ENCODE data around the gene MAD2L1BP. TPM values are rescaled to one million over a fixed set of nuclear protein-coding genes. Genes with fewer than 3 reads are reported as not detected.
"Not testable (repeated sequence)": the region's sequence is repeated elsewhere in the genome, so short reads cannot be mapped to it uniquely, and the experiment has no call there.

The MAD2L1BP gene
- total RNA-seq, 1 experiment from 2014 or later: 34.4 TPM

DNA sequence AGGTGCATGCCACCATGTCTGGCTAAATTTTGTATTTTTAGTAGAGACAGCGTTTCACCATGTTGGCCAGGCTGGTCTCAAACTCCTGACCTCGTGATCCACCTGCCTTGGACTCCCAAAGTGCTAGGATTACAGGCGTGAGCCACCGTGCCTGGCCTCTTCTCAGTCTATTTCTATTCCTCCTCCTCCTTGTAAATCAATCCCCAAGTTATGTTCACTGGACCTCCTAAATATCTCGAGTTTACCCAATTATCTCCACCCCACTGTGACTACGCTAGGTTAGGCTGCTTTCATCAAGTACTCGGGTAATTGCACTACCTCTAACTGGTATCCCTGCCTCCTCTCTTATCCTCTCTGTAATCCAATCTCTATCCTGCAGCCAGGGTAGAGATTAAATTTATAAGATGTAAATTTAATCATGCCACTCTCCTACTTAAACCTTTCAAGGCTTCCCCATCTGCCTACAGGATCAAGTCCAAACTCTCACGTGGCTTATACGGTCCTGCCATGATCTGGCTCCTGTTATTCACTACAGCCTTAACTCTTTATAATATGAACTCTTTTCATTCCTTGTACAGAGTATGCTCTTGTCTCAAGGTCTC lies 837 bp upstream of the MAD2L1BP start:
- no peak for DNase-seq
- Histone ChIP-seq H3K36me3 (peaks cover 18% of the 10 kb centered on the region), H3K9me3 (replicated peaks) (no peaks in the 10 kb centered on the region), H3K4me3 (no peak overlapping the region), H3K27ac (no peak overlapping the region), H3K27me3 (no peaks in the 10 kb centered on the region), H3K4me1 (0 out of 2 replicates have a peak, but pooled peaks cover 3% of the 10 kb centered on the region)

DNA sequence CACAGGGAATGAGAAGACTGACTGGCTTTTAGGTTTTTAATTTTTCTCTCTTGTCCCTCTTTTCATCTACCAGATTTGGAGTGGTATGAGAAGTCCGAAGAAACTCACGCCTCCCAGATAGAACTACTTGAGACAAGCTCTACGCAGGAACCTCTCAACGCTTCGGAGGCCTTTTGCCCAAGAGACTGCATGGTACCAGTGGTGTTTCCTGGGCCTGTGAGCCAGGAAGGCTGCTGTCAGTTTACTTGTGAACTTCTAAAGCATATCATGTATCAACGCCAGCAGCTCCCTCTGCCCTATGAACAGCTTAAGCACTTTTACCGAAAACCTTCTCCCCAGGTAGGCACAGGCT lies 644 bp downstream of the MAD2L1BP start:
- peaks cover 33% of the 10 kb centered on the region for H3K36me3 ChIP-seq
- no peaks in the 10 kb centered on the region for H3K27me3 ChIP-seq
- H3K27ac ChIP-seq: peak overlapping the region; percentile 52; the same call in 1 of the 2 replicates
- peak in 1 of 2 experiments; percentile 24 for DNase-seq
- no peaks in the 10 kb centered on the region for H3K9me3 ChIP-seq (replicated peaks)
- peak overlapping the region; percentile 82 for H3K4me3 ChIP-seq
- 0 out of 2 replicates have a peak, but pooled peaks cover 3% of the 10 kb centered on the region for H3K4me1 ChIP-seq

DNA sequence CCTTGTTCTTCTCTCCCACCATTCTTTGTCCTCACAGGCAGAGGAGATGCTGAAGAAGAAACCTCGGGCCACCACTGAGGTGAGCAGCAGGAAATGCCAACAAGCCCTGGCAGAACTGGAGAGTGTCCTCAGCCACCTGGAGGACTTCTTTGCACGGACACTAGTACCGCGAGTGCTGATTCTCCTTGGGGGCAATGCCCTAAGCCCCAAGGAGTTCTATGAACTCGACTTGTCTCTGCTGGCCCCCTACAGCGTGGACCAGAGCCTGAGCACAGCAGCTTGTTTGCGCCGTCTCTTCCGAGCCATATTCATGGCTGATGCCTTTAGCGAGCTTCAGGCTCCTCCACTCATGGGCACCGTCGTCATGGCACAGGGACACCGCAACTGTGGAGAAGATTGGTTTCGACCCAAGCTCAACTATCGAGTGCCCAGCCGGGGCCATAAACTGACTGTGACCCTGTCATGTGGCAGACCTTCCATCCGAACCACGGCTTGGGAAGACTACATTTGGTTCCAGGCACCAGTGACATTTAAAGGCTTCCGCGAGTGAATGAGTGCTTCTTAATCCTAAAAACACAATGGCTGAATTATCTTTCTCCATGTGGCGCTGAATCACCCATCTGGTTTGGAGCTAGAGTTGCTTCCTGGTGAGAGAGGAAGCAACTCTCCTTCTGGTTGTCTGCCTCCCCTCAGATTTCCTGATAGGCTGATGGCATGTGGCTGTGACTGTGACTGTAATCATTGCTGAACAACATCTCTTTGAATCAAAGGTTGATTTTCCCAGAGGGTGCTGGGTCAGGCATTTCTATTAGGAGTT lies 4.6 kb downstream of the MAD2L1BP start:
- Histone ChIP-seq H3K9me3 (replicated peaks) (no peaks in the 10 kb centered on the region), H3K4me3 (no peak overlapping the region), H3K27ac (no peak overlapping the region), H3K27me3 (no peaks in the 10 kb centered on the region), H3K36me3 (peaks cover 39% of the 10 kb centered on the region), H3K4me1 (0 out of 2 replicates have a peak, but pooled peaks cover 3% of the 10 kb centered on the region)
- no peak for DNase-seq

DNA sequence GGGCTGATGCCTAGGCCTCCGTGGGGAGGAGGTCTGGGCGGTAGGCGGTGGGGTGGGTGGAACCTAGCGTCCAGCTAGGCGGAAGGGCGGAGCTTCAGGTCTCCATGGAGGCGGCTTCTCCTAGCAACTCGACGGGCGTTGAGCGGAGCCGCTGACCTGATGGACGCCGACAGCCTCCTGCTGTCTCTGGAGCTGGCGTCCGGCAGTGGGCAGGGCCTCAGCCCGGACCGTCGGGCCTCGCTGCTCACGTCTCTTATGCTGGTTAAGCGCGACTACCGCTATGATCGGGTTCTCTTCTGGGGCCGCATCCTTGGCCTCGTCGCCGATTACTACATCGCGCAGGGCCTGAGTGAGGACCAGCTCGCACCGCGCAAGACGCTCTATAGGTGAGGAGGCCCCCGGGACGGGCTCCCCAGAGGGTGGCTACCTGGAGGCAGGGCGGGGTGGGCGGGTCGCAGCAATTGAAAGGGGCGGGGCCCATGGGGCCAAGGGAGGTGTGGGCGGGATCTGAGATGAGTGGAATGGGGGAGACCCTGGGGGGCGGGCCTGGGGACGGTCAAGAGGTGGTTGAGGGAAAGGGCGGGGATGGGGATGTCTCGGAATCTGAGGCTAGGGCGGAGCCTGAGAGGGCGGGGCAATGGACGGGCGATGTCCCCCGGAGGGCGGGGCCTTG lies 9.4 kb downstream of the MAD2L1BP start, which contains the start of gene RSPH9:
RSPH9 (plus strand) TSS at position 97 of the 673 bp plus-strand sequence; CDS start at position 160, 63 bp downstream.
- no peaks in the 10 kb centered on the region for H3K9me3 ChIP-seq (replicated peaks)
- H3K36me3 ChIP-seq: peaks cover 18% of the 10 kb centered on the region
- H3K27me3 ChIP-seq: no peaks in the 10 kb centered on the region
- H3K4me1 ChIP-seq: no peaks in the 10 kb centered on the region
- DNase-seq: no peak
- H3K27ac ChIP-seq: no peak within 1 kb of the TSS
- no peak within 1 kb of the TSS for H3K4me3 ChIP-seq

DNA sequence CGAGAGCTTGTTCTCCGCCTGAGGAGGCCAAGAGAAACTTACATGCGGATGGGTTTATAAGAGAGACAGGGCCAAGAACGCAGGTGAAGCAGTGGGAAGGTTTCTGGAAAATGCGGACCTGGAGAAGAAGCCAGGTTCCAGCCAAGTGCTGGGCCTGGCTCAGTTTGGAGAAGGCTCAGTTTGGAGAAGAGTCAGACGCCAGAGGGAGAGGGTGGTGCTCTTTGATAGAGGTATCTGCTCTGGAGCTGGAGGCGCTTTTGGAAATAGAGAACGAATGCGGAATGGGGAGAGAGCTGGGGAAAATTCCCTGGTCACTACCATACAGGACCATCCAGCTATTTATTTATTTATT lies 9.9 kb downstream of the MAD2L1BP start:
- Histone ChIP-seq H3K9me3 (replicated peaks) (no peaks in the 10 kb centered on the region), H3K27ac (no peak overlapping the region), H3K27me3 (no peaks in the 10 kb centered on the region), H3K4me3 (no peak overlapping the region), H3K4me1 (no peaks in the 10 kb centered on the region), H3K36me3 (peaks cover 13% of the 10 kb centered on the region)
- no peak for DNase-seq

DNA sequence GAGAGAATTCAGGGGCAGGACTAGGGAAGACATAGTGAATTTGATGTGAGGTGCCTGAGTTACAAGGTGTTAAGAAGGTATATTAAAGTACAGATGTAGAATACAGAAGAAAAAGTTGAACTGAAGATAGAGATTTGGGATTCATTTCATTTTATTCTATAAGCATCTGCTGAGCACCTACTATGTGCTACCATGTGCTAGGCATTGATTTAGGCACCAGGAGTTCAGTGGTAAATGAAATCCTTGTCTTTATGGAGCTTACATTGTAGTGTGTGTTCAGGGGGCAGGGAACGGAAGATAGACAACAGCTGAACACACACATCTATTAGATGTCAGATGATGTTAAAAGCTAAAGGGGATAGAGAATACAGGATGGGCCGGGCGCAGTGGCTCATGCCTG lies 12.0 kb downstream of the MAD2L1BP start:
- no peaks in the 10 kb centered on the region for H3K9me3 ChIP-seq (replicated peaks)
- no peaks in the 10 kb centered on the region; the same call in 1 of the 2 replicates for H3K36me3 ChIP-seq
- peak in 1 of 2 experiments; percentile 30 for DNase-seq
- H3K27me3 ChIP-seq: no peaks in the 10 kb centered on the region
- no peaks in the 10 kb centered on the region for H3K4me1 ChIP-seq
- no peak overlapping the region for H3K27ac ChIP-seq
- no peak overlapping the region for H3K4me3 ChIP-seq

DNA sequence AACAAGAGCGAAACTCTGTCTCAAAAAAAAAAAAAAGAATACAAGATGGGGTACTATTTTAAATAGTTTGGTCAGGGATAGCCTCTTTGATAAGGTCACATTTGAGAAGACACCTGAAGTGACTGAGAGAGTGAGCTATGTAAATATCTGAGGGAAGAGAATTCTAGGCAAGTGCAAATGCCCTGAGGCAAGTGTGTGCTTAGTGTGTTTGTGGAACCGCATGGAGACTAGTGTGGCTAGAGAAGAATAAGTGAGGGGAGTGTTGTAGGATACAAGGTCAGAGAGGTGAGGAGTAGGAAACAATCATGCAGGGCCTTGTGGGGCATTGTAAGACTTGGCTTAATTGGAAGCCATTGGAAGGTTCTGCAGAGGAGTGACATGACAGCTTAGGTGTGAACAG lies 12.6 kb downstream of the MAD2L1BP start:
- DNase-seq: no peak
- no peaks in the 10 kb centered on the region; the same call in 1 of the 2 replicates for H3K36me3 ChIP-seq
- no peak overlapping the region for H3K27ac ChIP-seq
- no peaks in the 10 kb centered on the region for H3K27me3 ChIP-seq
- H3K9me3 ChIP-seq (replicated peaks): no peaks in the 10 kb centered on the region
- no peaks in the 10 kb centered on the region for H3K4me1 ChIP-seq
- H3K4me3 ChIP-seq: no peak overlapping the region

DNA sequence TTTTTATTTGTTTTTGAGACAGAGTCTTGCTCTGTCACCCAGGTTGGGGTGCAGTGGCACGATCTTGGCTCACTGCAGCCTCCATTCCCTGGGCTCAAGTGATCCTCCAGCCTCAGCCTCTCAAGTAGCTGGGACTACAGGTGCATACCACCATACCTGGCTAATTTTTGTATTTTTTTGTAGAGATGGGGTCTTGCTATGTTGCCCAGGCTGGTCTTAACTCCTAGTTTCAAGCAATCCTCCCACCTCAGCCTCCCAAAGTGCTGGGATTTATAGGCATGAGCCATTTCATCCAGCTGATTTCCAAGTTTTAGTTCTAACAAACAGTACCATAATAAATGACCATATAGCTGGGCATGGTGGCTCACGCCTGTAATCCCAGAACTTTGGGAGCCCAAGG lies 17.2 kb downstream of the MAD2L1BP start:
- not testable (repeated sequence) for H3K4me1 ChIP-seq; H3K9me3 ChIP-seq (replicated peaks); H3K27ac ChIP-seq; DNase-seq; H3K36me3 ChIP-seq; H3K27me3 ChIP-seq; H3K4me3 ChIP-seq

DNA sequence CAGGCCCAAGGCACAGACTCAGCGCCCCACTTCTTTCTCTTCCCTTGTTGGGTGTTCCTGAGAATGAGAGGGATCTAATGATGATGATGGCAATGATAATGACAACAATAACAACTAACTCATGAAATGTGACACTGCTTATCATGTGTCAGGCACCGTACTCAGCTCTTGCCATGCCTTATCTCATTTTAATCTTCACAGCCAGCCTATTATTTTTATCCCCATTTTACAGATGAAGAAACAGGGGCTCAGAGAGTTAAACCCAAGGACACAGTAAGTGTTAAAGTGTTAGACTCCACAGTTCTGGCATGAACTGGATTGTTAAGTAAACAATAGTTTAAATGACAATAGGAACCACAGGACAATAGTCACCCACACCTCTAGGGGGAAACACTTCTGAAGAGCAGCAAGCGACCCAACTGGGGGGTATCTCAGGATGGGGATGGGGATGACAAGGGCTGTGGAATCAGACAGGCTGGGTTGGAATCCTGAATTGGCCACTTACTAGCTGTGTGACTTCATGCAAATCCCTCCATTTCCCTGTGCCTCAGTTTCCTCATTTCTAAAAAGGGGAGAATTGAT lies 21.7 kb downstream of the MAD2L1BP start:
- H3K36me3 ChIP-seq: no peaks in the 10 kb centered on the region
- no peak for DNase-seq
- no peaks in the 10 kb centered on the region for H3K27me3 ChIP-seq
- no peak overlapping the region for H3K27ac ChIP-seq
- no peak overlapping the region for H3K4me3 ChIP-seq
- no peaks in the 10 kb centered on the region for H3K9me3 ChIP-seq (replicated peaks)
- H3K4me1 ChIP-seq: no peaks in the 10 kb centered on the region

DNA sequence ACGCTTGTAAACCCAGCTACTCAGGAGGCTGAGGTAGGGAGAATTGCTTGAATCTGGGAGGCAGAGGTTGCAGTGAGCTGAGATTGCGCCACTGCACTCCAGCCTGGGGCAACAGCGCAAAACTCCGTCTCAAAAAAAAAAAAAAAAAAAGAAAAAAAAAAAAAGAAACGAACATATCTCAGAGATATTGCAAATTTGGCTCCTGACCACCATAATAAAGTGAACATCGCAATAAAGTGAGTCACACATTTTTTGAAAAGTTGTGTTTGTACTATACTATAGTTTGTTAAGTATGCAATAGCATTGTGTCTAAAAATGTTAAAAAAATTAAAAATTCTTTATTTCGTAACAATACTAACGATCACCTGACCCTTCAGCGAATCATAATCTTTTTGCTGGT lies 22.5 kb downstream of the MAD2L1BP start:
- Histone ChIP-seq H3K27me3 (no peaks in the 10 kb centered on the region), H3K4me3 (no peak overlapping the region), H3K4me1 (no peaks in the 10 kb centered on the region), H3K27ac (no peak overlapping the region), H3K36me3 (no peaks in the 10 kb centered on the region), H3K9me3 (replicated peaks) (no peaks in the 10 kb centered on the region)
- no peak for DNase-seq

DNA sequence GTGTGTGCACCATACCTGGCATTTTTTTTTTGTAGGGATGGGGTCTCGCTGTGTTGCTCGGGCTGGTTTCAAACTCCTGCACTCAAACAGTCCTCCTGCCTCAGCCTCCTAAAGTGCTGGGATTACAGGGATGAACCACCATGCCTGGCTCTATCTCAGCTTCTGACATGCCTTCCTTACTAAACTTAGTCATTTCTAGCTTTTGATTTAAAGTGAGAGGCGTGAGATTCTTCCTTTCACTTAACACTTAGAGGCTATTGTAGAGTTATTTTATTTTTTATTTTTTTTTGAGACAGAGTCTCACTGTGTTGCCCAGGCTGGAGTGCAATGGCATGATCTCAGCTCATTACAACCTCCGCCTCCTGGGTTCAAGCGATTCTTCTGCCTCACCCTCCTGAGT lies 27.3 kb downstream of the MAD2L1BP start:
- H3K9me3 ChIP-seq (replicated peaks); H3K27ac ChIP-seq; H3K36me3 ChIP-seq; H3K4me3 ChIP-seq; DNase-seq; H3K27me3 ChIP-seq: not testable (repeated sequence)
- H3K4me1 ChIP-seq: peaks cover 28% of the 10 kb centered on the region

DNA sequence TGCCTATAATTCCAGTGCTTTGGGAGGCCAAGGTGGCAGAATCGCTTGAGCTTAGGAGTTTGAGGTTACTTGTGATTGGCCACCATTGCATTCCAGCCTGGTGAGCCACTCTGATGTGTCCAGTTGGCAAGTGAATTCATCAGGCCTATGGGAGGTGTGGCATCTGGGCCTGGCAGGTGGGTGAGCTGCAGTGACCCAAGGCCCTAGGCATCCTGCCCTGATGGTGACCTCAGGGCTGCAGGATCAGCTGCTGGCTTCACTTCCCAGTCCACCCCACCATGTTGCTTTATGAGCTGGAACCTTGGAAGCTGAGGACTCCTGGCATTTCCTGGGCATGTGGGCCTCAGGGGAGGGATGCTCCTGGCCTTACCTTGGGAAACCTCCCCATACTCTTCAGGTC lies 29.7 kb downstream of the MAD2L1BP start:
- H3K27ac ChIP-seq: peak overlapping the region; percentile 61
- no peaks in the 10 kb centered on the region for H3K9me3 ChIP-seq (replicated peaks)
- peaks cover 29% of the 10 kb centered on the region for H3K4me1 ChIP-seq
- peak; percentile 65 to 77 for DNase-seq
- H3K27me3 ChIP-seq: no peaks in the 10 kb centered on the region
- no peak overlapping the region for H3K4me3 ChIP-seq
- no peaks in the 10 kb centered on the region for H3K36me3 ChIP-seq

DNA sequence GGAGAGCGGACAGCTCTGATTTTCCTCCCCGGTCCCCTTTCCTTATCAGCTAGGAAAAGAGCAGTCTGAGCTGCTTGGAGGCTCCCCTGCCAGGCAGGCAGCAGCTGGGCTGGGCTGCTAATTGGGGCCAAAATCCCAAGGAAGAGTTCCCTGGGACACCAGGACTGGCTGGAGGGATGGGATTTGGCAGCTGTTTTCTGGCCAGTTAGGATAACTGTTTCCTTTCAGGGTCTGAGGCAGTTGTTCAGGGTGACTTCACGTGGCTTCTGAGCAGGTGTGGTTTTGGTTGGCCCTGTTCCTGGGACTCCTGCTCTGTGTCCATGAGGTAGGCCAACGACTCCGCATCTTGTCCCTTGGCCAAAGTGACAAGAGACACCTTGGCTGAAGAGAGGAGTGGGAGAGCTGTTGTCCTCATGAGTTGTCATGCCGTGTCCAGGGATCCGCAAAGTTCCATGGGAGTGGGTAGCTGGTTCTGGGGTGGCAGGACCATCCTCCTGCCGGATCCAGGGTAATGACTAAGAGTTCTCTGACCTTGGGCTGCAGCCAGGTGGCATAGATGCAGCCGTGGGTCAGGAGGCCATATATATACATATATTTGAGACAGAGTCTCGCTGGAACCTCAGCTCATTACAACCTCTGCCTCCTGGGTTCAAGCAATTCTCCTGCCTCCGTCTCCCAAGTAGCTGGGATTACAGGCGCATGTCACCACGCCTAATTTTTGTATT lies 30.7 kb downstream of the MAD2L1BP start:
- H3K4me3 ChIP-seq: no peak overlapping the region

More for the DNA sequence above, 30.7 kb downstream of the MAD2L1BP start:
- Histone ChIP-seq H3K36me3 (peaks cover 3% of the 10 kb centered on the region), H3K27ac (peak overlapping the region; percentile 61), H3K4me1 (peaks cover 29% of the 10 kb centered on the region), H3K27me3 (no peaks in the 10 kb centered on the region), H3K9me3 (replicated peaks) (no peaks in the 10 kb centered on the region)
- DNase-seq: peak; percentile 85 to 92
